Stimulated activated CD4-positive, alpha-beta T cell treated with anti-CD3 and anti-CD28 coated beads, TNF-alpha, amount 100 ng/mL, for 48 hours (primary cell): Measurements from ENCODE around the gene CMPK2.

Source experiments
- DNase-seq, 3 donors: peaks; one replicate each; pipeline ENCODE4 v3.0.0-alpha.2; 2020; ENCODE audit warnings: low read depth in 3 of 3

The CMPK2 gene

DNA sequence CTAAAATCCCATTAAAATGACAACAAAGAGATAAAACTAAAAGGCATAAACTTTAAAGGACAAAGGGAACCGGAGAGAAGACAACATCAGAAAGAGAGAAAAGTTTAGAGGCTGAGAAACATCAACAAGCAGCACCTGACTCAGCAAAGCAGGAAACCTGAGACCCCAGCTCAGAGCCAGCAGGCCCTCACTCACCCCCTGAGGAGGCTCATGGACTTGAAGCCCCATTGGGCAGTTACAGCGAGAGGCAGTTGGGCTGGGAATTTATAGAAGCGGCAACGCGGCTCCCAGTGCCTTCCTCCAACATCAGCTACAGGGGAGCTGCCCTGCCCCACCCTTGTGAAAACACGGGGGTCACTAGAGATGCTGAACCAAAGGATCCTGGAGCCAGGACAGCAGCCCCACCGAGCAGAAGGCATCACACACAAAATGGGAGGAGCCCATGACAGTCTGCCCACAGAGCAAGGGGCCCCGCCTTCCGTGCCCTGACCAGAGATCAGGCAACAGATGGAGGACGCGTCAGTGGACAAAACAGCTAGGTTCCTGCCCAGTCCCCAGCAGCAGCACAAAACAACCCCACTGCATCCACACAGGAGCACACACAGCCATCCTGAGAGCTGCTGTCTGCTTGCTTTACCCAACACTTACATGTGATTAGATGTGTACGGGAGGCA lies 52.7 kb downstream of the CMPK2 start:
- no peak for DNase-seq

DNA sequence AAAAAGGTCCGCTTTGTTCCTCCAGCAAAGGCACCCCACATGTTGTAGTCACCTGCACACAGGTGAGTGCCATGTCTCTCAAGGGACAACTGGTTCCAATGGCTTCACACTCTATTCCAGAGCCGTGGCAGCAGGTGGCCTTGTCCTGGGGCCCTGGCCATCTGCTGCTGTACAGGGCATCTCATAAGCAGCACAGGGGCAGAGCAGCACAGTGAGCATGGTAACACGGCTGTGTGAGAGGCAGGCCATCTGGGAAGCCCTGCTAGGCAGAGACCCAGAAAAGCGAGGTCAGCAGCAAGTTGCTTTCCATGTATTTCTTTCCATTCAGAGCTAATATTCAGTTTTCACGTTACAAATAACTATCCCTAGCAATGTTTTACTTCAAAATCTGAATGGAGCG lies 54.7 kb downstream of the CMPK2 start:
- DNase-seq, result no peak

DNA sequence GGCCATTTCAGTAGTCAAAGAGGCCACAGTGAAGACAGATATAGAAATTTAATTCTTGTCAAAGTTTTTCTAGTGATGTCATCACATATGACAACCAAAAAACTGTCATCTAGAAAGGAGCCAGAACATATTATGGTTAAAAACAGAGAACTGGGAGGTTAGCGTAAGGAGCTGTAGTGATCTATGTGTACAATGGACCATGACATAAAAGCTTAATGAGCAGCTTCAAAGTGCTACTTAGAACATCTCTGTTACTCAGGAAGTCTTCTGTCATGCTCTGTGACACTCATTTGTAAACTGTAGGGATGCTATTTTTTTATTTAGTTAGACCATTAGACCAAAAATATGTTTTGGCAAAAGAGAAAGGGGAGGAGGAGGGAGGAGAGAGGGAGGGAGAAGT lies 57.3 kb downstream of the CMPK2 start:
- DNase-seq, result no peak

DNA sequence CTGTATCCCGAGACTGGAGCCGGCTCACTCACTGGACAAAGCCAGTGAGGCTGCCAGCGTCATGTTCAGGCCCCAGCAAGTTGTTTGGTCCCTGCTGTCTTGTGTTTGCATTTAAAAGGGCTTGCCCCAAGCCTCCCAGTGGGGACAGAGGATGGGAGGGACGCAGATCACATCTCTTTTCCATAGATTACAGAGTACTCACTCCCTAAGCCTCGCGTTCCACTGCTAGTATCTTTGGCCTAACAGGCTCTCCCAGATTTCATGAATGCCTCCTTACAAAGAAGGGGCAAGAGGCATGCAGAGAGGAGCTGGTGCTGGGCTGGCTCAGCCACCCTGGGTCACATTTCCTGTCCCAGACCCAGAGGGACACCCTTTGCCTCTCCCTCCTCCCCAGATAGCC lies 59.1 kb downstream of the CMPK2 start:
- DNase-seq, result no peak

DNA sequence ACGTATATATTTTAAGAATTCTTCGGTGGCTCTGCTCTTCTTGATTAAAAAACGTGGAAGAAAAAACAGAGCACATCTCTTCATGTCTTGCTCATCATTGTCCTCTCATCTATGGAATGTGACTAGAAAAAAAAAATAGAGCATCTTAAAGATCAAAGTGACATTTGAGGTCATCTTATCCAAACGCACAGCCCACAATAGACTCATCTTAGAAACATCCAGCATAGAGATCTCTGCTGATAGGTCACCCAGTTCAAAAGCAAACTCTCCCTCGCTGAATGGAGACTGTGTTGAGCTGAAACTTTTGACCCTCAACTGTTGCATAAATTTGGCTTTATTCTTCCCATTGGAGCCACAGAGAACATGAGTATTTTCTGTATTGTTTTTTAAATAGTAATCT lies 65.2 kb downstream of the CMPK2 start:
- no peak for DNase-seq
